ENCODE measurements around the gene DRC1. TPM values are rescaled to one million over a fixed set of nuclear protein-coding genes. Genes with fewer than 3 reads are reported as not detected.
"Not testable (repeated sequence)": the region's sequence is repeated elsewhere in the genome, so short reads cannot be mapped to it uniquely, and the experiment has no call there.

Gene DRC1
- not detected for polyA plus RNA-seq (2013, experiment 1 of 2; ENCODE audit: insufficient read length)
- 0.12 TPM for polyA plus RNA-seq (2013, experiment 2 of 2; ENCODE audit: insufficient read length)

DNA sequence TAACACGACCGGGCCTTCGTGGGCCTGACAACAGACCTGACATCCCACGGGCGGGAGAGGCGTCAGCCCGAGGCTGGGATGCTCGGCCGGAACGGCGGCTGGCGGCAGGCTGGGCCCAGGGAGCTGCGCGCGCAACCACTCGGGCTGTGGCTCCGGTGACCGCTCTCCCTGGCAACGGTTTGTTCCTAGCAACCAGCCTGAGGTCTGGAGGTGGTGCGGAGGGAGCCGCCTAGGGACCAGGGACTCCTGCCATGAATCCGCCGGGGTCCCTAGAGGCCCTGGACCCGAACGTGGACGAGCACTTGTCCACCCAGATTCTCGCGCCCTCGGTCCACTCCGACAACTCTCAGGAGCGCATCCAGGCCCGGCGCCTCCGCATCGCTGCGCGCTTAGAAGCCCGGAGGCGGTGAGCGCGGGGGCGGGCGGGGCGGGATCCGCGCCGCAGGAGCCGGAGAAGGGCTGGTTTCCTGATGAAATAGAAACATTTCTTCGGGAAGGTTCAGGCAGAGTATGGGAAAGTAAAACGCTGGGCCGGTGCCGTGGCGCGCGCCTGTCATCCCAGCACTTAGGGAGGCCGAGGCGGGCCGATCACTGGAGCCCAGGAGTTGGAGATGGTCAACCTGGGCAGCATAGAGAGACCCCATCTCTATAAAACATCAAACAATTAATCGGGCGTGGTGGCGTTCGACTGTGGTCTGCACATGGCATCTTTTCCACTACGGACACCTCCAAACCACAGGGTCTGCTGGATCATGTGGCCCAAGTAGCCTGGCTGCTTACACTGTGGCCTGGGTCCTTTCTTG lies at the start of gene DRC1:
DRC1 (plus strand) TSS at position 182 of the 803 bp plus-strand sequence; CDS start at position 252, 70 bp downstream.
- DNase-seq, result peak; percentile 75

DNA sequence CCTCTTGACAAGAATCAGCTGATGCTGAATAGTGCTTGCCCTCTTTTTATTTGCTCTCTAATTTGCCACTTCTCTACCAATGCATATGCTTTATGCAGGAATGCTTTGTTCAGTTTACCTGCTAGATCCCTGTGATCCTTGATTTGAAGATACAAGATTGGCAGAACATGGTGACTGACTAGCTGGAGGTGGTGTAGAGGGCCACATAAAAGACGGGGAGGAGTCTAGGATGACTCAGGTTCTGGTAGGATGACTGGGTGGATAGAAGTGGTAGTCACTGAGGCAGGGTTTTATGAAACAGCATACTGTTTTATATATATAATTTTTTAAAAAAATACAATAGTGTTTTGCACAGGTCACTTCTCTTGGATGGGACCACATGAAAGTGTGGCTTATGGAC lies 48.8 kb upstream of the DRC1 start:
- DNase-seq, result no peak

- not testable (repeated sequence) for DNase-seq
These were observed 47.3 kb upstream of the DRC1 start for GRCh38 chr2:26354469-26354868.

DNA sequence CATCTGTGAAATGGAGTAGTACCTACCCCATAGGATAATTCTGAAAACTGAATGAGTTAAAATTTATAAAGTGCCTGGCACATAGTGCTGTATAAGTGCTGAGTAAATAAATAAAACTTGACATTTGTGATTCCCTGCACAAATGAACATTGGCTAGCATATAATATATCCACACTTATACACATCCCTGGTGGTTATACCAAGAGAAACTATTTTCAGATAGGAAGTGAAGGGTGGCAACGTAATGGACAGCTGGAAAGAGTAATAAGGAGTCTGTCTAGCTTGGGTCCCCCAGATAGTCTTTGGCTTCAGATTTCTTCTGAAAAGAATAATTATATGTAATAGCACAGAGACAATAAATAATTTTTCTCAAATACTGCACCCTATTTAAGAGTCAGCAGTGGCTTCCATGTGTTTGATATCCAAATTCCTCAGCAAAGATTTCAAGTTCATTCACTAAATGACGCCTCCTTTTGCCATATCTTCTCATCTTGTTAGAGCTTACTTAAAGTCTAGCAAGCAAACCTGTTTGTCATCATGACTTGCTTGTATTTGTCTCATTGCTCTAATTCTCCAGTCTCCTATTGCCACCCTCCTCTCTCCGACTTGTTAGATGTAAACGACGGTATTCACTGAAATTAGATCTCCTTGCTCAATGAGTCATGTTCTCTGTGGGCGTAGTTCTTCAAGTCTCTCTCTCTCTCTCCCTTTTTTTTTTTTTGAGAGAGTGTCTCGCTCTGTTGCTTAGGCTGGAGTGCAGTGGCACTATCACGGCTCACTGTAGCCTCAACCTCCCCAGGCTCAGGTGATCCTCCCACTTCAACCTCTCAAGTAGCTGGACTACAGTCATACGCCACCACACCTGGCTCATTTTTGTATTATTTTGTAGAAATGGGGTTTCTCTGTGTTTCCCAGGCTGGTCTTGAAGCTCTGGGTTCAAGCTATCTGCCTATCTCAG lies 46.4 kb upstream of the DRC1 start:
- peak; percentile 73 for DNase-seq

- DNase-seq, result no peak
These were observed 45.6 kb upstream of the DRC1 start for GRCh38 chr2:26356111-26356510.

DNA sequence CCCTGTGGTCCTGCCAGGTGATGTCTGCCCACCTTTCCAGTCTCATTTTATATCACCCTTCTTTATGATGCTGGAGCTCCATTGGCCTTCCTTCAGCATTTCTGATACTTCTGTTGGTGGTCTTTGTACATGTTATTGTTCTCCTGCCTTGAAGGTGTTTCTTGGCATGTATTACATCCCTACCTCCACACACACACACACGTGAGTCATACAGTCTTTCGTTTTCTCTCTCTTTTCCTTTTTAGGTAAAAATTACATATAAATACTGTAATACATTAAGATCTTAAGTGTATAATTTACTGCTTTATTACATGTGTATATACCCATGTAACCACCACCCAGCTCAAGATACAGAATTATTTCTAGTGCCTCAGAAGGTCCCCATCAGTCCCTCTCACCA lies 44.9 kb upstream of the DRC1 start:
- no peak for DNase-seq

GRCh38 chr2:26359886-26360473 lies 41.7 kb upstream of the DRC1 start:
- no peak for DNase-seq

GRCh38 chr2:26363323-26363722 lies 38.4 kb upstream of the DRC1 start:
- no peak for DNase-seq

DNA sequence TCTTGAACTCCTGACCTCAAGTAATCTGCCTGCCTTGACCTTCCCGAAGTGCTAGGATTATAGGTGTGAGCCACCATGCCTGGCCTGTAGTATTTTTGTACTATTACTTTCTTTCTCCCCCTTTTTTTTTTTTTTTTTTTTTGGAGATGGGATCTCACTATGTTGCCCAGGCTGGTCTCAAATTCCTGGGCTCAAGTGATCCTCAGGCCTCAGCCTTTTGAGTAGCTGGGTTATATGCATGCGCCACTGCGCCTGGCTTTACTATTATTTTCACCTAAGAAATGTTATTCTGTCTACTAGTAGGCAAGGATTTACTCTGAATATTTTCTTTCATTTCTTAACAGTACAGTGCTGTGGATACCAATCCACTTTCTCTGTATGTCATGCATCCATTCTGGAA lies 37.8 kb upstream of the DRC1 start:
- no peak for DNase-seq

- DNase-seq, result no peak
These were observed 37.1 kb upstream of the DRC1 start for GRCh38 chr2:26364669-26365068.

- no peak for DNase-seq
These were observed 34.8 kb upstream of the DRC1 start for GRCh38 chr2:26366957-26367356.

- not testable (repeated sequence) for DNase-seq
These were observed 32.1 kb upstream of the DRC1 start for GRCh38 chr2:26369664-26370063.

GRCh38 chr2:26370909-26371308 lies 30.8 kb upstream of the DRC1 start:
- DNase-seq, result not testable (repeated sequence)

GRCh38 chr2:26376799-26377198 lies 24.9 kb upstream of the DRC1 start:
- DNase-seq, result no peak

DNA sequence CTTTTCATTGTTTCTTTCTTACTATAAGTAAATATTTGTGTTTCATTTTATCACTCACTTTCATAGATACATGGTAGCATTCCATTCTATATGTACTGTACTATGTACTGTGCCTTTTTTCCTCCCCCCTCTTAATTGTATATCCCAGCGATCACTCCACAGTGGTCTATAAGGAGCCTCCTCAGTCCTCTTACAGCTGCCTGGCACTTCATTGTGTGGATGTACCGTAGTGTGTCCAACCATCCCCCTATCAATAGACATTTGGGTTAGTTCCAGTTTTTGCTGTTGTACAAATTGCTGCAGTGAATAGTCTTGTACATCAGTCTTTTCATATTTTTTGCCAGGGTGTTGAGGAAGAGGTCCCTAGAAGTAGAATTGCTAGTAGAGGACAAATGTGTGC lies 21.4 kb upstream of the DRC1 start:
- DNase-seq, result no peak

GRCh38 chr2:26382564-26382963 lies 19.2 kb upstream of the DRC1 start:
- no peak for DNase-seq

DNA sequence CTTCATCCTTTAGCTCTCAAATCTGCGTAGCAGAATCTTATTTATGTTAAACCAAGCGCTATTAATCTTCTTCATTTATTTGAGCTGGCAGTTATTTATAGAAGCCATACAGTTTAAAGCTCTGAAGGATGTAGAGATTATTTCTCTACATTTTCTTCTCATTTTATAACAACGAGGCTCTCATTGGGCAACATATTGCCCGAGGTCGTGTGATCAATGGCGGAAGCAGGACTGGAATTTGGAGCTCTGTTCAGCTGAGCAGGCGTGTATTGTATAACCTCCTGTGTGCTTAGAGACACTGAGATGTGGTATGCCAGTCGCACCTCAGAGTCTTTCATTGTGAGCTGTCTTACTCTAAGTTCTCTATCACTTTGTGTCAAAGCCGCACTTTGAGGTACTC lies 17.5 kb upstream of the DRC1 start:
- no peak for DNase-seq

- no peak for DNase-seq
These were observed 17.1 kb upstream of the DRC1 start for GRCh38 chr2:26384597-26384996.

DNA sequence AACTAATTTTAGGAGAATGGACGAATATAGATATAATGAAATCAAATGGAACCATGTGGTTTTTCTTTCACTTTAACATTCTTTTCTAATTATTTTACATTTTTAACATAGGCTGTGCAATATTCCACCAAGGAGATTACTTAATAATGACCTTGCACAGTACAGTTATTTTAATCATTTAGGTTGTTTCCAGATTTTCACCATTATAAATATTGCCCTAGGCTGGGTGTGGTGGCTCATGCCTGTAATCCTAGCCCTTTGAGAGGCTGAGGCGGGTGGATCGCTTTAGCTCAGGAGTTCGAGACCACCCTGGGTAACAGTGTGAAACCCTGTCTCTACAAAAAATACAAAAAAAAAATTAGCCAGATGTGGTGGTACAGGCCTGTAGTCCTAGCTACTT lies 14.5 kb upstream of the DRC1 start:
- DNase-seq, result no peak

- DNase-seq, result no peak
These were observed 7.0 kb upstream of the DRC1 start for GRCh38 chr2:26394694-26395093.

DNA sequence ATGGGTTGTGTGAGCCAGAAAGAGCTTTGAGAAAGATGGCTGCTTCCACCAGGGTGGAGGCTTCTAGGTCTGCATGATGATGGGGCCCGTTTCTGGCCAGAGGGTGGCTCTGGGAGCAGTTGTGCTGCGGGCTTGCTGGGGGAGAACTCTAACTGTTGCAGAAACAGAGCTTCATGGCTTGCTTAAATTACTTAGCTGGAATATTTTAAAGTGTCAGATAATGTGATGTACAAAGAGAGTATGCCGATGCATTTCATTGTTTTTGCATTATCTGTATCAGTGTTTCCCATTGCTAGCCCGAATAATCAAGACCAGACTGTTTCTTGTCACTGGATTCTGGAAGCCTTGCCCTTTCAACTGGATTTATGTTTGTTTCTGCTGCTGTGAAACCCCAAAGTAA lies 6.3 kb upstream of the DRC1 start:
- DNase-seq, result no peak

DNA sequence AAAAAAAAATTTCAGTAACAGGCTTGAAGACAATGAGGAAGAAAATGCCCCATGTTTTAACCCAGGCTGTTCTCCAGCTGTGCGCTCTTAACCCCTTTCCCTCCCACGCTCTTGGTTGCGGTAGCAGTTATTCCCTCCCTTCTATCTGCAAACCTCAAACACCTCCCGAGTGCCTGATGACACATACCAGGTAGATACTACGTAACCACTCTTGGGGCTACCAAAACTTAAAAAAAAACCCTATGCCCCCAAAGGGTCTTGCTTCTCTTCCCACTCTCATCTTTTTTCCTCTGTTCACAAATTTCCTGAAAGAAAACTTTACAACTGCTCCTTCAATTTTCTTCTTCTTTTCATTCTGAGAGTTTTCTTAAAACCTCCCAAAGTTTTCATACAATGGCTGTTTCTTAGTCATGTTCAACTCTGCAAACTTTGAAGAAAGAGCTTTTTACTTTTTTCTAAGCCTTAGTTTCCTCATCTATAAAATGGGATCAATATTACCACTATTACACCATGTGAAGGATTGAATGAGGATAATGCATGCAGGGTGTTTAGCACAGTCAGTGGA lies 4.9 kb upstream of the DRC1 start:
- DNase-seq, result no peak

Data from fibroblast of skin of scalp (primary cell).